ENCODE measurements around the gene PXN. TPM values are rescaled to one million over a fixed set of nuclear protein-coding genes. Genes with fewer than 3 reads are reported as not detected.

The PXN gene
- total RNA-seq, 1 donor = 63.0 TPM

DNA sequence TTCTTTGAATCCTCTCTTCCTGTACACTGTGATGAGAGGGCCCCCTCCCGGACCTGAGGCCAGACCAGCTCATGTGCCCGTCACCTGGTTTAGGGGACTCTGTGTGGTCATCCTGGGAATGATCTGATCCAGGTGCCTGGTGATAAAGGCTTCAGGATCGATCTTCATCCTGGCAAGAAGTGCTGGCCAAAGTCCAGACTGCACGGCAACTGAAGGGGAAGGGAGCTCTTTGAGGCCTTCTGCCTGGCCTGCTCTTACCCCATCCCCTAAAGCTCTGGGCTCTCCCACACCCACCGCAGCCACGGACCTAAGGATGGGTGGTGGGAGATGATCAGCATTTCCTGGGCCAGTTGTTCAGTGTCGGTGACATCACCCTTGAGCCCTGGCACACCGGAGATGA is 102.8 kb downstream of the PXN start:
- no peak overlapping the region for H3K4me3 ChIP-seq (ENCODE audit: low read depth, low read length)
- TF ChIP-seq CTCF (IDR thresholded peaks at IDR 0.05; ENCODE audit: insufficient read depth, low read depth, low read length) = no peak
- no peak for DNase-seq (ENCODE audit: low read depth)

DNA sequence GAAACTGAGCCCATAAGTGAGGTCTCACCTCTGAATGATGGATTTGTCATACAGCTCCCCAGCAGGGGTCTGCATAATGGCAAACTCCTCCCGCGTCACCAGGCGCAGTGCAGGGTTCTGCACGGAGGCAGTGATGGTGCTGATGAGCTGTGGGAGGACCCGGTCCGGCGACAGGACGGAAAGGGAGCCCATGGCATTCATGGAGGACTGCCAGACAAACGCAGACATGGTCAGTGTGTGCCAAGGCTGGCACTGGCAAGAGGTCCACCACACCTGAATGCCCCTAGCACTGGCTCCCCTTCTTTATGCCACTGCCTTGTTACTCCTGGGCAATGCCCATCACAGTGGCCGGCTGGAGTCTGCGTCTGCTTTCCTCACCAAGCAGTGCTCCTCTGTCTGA is 103.7 kb downstream of the PXN start:
- H3K4me3 ChIP-seq (ENCODE audit: low read depth, low read length) = no peak overlapping the region
- no peak for DNase-seq (ENCODE audit: low read depth)
- no peak for TF ChIP-seq CTCF (IDR thresholded peaks at IDR 0.05; ENCODE audit: insufficient read depth, low read depth, low read length)

Small RNA genes lying within 50 kb of the gene (small RNA-seq; reads per million reads assigned to genes)
- gene RNU4-1 (123 reads per million, percentile 97 among the genes with 10 or more reads in this experiment), gene RNU4-2 (423 reads per million, percentile 98 among the genes with 10 or more reads in this experiment), gene RNU6-1088P (not detected)

Other genes with a start within 250 kb of the PXN start
- gene RAB35, start 149.0 kb downstream of the PXN start, total RNA-seq = 24.5 and 24.6 TPM in 2 replicates
- gene GCN1, start 71.0 kb downstream of the PXN start, total RNA-seq = 147 and 210 TPM in 2 replicates
- 1,973 and 2,129 TPM in 2 replicates for gene RPLP0, start 64.6 kb downstream of the PXN start, total RNA-seq
- gene RNU4-2, start 26.2 kb upstream of the PXN start, total RNA-seq = under 0.01 TPM in 2 replicates
- under 0.01 TPM in 2 replicates for gene RNU4-1, start 27.5 kb upstream of the PXN start, total RNA-seq
- 1.3 and 1.6 TPM in 2 replicates for gene SIRT4, start 36.6 kb upstream of the PXN start, total RNA-seq
- not detected in 2 replicates for gene PLA2G1B, start 62.0 kb upstream of the PXN start, total RNA-seq
- not detected in 2 replicates for gene MSI1, start 103.4 kb upstream of the PXN start, total RNA-seq
- 215 and 306 TPM in 2 replicates for gene COX6A1, start 172.4 kb upstream of the PXN start, total RNA-seq
- 18.7 and 30.7 TPM in 2 replicates for gene TRIAP1, start 180.7 kb upstream of the PXN start, total RNA-seq
- 13.5 and 20.7 TPM in 2 replicates for gene GATC, start 180.7 kb upstream of the PXN start, total RNA-seq
- gene SRSF9, start 204.0 kb upstream of the PXN start, total RNA-seq = 148 and 192 TPM in 2 replicates
- gene DYNLL1, start 230.4 kb upstream of the PXN start, total RNA-seq = 206 and 280 TPM in 2 replicates